HG03354 (cell line): ENCODE results near the gene PLRG1.
A peak's percentile ranks its signal among the peaks of the same experiment; 100 is the strongest.
"Not testable (repeated sequence)": the region's sequence is repeated elsewhere in the genome, so short reads cannot be mapped to it uniquely, and the experiment has no call there.

ENCODE experiments used
- ATAC-seq: cut with Tn5 transposase; IDR thresholded peaks from one replicate; pipeline ENCODE4 v1.9.1; 2021; ENCODE audit warnings: mild to moderate bottlenecking; ENCODE audit not compliant: unreplicated experiment, poor library complexity, severe bottlenecking

Gene PLRG1

GRCh38 chr4:154549894-154550790 lies at the start of gene PLRG1:
PLRG1 (minus strand) TSS chr4:154550400; CDS start chr4:154550308, 92 bp downstream.
- ATAC-seq: peak; percentile 99

- ATAC-seq: no peak
Observed at GRCh38 chr4:154597798-154598774, 47.9 kb upstream of the PLRG1 start.

- ATAC-seq: not testable (repeated sequence)
Observed at GRCh38 chr4:154597281-154597680, 47.1 kb upstream of the PLRG1 start.

GRCh38 chr4:154595807-154596206 lies 45.6 kb upstream of the PLRG1 start:
- no peak for ATAC-seq

- ATAC-seq: not testable (repeated sequence)
Observed at GRCh38 chr4:154594343-154594742, 44.1 kb upstream of the PLRG1 start.

GRCh38 chr4:154593868-154594267 lies 43.7 kb upstream of the PLRG1 start:
- no peak for ATAC-seq

- ATAC-seq: no peak
Observed at GRCh38 chr4:154591890-154592289, 41.7 kb upstream of the PLRG1 start.

GRCh38 chr4:154590329-154591006 lies 40.3 kb upstream of the PLRG1 start, which contains the start of gene FGA:
FGA (minus strand) TSS chr4:154590742; CDS start chr4:154590687, 55 bp downstream.
- ATAC-seq: no peak

GRCh38 chr4:154589296-154590197 lies 39.3 kb upstream of the PLRG1 start:
- ATAC-seq: no peak

- no peak for ATAC-seq
Observed at GRCh38 chr4:154588198-154588597, 38.0 kb upstream of the PLRG1 start.

- ATAC-seq: no peak
Observed at GRCh38 chr4:154586296-154587033, 36.3 kb upstream of the PLRG1 start.

GRCh38 chr4:154585369-154586018 lies 35.3 kb upstream of the PLRG1 start:
- no peak for ATAC-seq

- no peak for ATAC-seq
Observed at GRCh38 chr4:154584259-154584658, 34.1 kb upstream of the PLRG1 start.

- no peak for ATAC-seq
Observed at GRCh38 chr4:154583677-154584076, 33.5 kb upstream of the PLRG1 start.

- no peak for ATAC-seq
Observed at GRCh38 chr4:154583230-154583629, 33.0 kb upstream of the PLRG1 start.

GRCh38 chr4:154582723-154583122 lies 32.5 kb upstream of the PLRG1 start:
- no peak for ATAC-seq

- no peak for ATAC-seq
Observed at GRCh38 chr4:154579927-154580326, 29.7 kb upstream of the PLRG1 start.

GRCh38 chr4:154578919-154579318 lies 28.7 kb upstream of the PLRG1 start:
- no peak for ATAC-seq
